SK-N-MC (cell line): ENCODE data around the gene SLC36A4.

ENCODE experiments used
- EZH2 ChIP-seq: fragments of 200-600 bp; sonication (generic); IDR thresholded peaks from one replicate; pipeline ENCODE4 v1.6.1; 2017; ENCODE audit warnings: antibody characterized with exemption
- POLR2AphosphoS5 ChIP-seq: IDR thresholded peaks from 2 replicates; pipeline ENCODE4 v1.6.1; 2012; ENCODE audit warnings: mild to moderate bottlenecking, low read depth, low read length, borderline replicate concordance

DNA sequence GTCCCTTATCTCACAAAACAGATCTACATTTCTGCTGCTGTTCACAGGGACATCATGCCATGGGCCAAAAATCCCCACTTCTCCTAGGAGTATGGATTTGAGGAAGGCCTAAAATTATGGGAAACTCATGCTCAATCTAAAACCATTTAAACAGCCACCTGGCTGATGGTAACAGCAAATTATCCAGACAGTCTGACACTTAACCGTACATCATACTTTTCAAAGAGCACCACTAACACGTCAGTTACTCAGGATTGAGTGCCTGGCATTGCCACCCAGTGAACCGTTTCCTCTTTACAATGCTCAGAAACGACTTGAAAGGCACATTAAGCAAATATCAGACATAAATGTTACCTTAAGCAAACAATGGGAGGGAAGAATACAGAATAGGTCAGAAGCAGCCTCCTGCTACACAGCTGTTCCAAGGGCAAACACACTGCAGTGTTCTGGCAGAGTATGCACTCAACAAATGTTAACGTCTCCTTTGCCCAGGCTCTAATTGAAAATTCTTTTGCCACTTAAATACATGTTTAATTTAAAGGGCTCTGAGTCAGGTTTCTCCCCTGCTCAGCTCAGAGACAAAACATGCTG is 18.8 kb upstream of the SLC36A4 start:
- TF ChIP-seq POLR2AphosphoS5 (no peak), EZH2 (no peak)
